Tibial artery (tissue), 4 donors: Measurements from ENCODE around the gene MUC20.
"Not testable (repeated sequence)": the region's sequence is repeated elsewhere in the genome, so short reads cannot be mapped to it uniquely, and the experiment has no call there.

Source experiments
- DNase-seq, 2 donors: peaks; one replicate each; pipeline ENCODE4 v3.0.0-alpha.2; 2019
- H3K27ac ChIP-seq, 2 donors: fragments of 200-600 bp; sonication (generic) in 1 of 2; 1 replicate in 1 of 2; 2 replicates in 1 of 2; pipeline ENCODE4 v1.5.1; 2018 to 2019; ENCODE audit warnings: mild to moderate bottlenecking in 1 of 2
- H3K27me3 ChIP-seq, 2 donors: fragments of 200-600 bp; sonication (generic) in 1 of 2; one replicate each; pipeline versions ENCODE4 v1.5.1 to v1.6.0; 2016 to 2019
- H3K36me3 ChIP-seq, 3 donors: fragments of 200-600 bp; sonication (generic) in 2 of 3; one replicate each; pipeline ENCODE4 v1.5.1; 2016 to 2019; ENCODE audit warnings: mild to moderate bottlenecking in 2 of 3
- H3K4me1 ChIP-seq, 4 donors: fragments of 200-600 bp; sonication (generic) in 2 of 4; 1 replicate in 3 of 4; 2 replicates in 1 of 4; pipeline ENCODE4 v1.5.1; 2016 to 2019
- H3K4me3 ChIP-seq, 2 donors: fragments of 200-600 bp; sonication (generic) in 1 of 2; 1 replicate in 1 of 2; 2 replicates in 1 of 2; pipeline ENCODE4 v1.5.1; 2018 to 2019; ENCODE audit warnings: mild to moderate bottlenecking in 2 of 2
- H3K9me3 ChIP-seq, 3 donors: fragments of 200-600 bp; sonication (generic) in 1 of 3; one replicate each; pipeline ENCODE4 v1.5.1; 2016 to 2019
- intact Hi-C: fragments of 100-400 bp; cut with DNase I; formaldehyde crosslinking; loops from one replicate; pipeline ENCODE4 v1.15.0; 2023; ENCODE audit warnings: low total_unique reads
- TF ChIP-seq, protein P1 (sequence below), 2 experiments: fragments of 200-600 bp in 1 of 2; fragments of 450-650 bp in 1 of 2; IDR thresholded peaks; one replicate each; pipeline ENCODE4 v1.5.1; 2017 to 2019; ENCODE audit warnings: antibody characterized with exemption in 2 of 2, mild to moderate bottlenecking in 1 of 2, moderate library complexity in 1 of 2

The MUC20 gene

DNA sequence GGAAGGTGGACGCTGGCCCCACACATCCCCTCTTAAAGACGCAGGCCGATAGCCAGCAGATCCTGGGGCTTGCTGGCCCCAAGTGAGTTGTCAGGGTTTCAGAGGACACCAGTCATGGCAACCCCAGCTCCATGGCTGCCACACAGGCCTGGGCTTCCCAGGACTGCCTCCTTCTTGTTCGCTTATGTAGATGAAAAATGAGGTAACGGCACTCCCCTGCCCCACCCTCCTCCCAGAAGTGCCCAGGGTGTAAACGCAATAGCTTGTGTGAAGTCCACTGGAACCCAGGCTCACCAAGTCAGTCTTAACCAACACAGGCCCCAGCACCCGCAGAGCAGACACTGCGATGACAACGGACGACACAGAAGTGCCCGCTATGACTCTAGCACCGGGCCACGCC is 3.6 kb downstream of the MUC20 start:
- H3K9me3 ChIP-seq, H3K27ac ChIP-seq, DNase-seq, H3K27me3 ChIP-seq, intact Hi-C loops, H3K4me3 ChIP-seq, H3K4me1 ChIP-seq, H3K36me3 ChIP-seq: not testable (repeated sequence)

DNA sequence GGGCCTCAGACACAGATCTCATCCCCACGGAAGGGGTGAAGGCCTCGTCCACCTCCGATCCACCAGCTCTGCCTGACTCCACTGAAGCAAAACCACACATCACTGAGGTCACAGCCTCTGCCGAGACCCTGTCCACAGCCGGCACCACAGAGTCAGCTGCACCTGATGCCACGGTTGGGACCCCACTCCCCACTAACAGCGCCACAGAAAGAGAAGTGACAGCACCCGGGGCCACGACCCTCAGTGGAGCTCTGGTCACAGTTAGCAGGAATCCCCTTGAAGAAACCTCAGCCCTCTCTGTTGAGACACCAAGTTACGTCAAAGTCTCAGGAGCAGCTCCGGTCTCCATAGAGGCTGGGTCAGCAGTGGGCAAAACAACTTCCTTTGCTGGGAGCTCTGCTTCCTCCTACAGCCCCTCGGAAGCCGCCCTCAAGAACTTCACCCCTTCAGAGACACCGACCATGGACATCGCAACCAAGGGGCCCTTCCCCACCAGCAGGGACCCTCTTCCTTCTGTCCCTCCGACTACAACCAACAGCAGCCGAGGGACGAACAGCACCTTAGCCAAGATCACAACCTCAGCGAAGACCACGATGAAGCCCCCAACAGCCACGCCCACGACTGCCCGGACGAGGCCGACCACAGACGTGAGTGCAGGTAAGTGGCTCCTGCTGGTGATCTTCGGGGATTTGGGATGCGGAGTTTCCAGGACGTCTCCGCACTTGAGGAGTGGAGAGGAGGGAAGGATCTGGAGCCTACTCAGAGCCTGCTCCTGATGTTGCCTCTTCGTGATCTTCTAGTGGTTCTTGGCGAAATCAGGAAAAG is 5.3 kb downstream of the MUC20 start:
- intact Hi-C loops, H3K27me3 ChIP-seq, H3K9me3 ChIP-seq, DNase-seq, H3K4me1 ChIP-seq, H3K27ac ChIP-seq, H3K4me3 ChIP-seq: not testable (repeated sequence)
- peaks cover 0 to 21% (median 17%) of the 10 kb centered on the region in 3 donors for H3K36me3 ChIP-seq

DNA sequence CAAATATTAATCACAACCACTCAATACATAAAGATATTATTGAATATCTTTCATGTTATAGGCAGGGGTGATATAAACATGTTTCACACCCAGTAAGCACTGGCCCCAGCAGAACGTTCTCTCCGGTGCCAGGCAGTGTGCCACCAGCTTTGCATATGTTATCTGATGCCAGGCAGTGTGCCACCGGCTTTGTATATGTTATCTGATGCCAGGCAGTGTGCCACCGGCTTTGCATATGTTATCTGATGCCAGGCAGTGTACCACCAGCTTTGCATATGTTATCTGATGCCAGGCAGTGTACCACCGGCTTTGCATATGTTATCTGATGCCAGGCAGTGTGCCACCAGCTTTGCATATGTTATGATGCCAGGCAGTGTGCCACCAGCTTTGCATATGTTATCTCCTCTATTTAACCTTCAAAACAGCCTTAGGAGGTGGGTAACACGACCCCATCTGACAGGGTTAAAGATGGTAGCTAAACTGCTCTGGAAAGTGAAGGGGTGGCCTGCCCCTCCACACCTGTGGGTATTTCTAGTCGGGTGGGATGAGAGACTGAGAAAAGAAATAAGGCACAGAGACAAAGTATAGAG is 6.9 kb downstream of the MUC20 start:
- no peak overlapping the region for H3K27ac ChIP-seq
- H3K36me3 ChIP-seq: peaks cover 0 to 37% (median 29%) of the 10 kb centered on the region in 3 donors
- intact Hi-C loops: no loop called here

DNA sequence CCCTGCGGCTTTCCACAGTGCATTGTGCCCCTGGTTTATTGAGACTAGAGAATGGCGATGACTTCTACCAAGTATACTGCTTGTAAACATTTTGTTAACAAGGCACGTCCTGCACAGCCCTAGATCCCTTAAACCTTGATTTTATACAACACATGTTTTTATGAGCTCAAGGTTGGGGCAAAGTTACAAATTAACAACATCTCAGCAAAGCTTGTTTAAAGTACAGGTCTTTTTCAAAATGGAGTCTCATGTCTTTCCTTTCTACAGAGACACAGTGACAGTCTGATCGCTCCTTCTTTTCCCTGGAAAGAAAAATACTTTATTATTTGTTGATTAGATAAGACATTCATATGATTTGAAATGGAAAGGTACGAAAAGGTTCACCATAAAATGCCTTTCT is 8.0 kb downstream of the MUC20 start:
- H3K4me3 ChIP-seq, H3K4me1 ChIP-seq, intact Hi-C loops, H3K27ac ChIP-seq, DNase-seq, H3K9me3 ChIP-seq, H3K27me3 ChIP-seq: not testable (repeated sequence)
- H3K36me3 ChIP-seq: peaks cover 0 to 48% (median 39%) of the 10 kb centered on the region in 3 donors

More for the DNA sequence above, 6.9 kb downstream of the MUC20 start:
- H3K9me3 ChIP-seq: no peaks in the 10 kb centered on the region
- no peaks in the 10 kb centered on the region for H3K4me1 ChIP-seq
- no peak overlapping the region for H3K4me3 ChIP-seq
- TF ChIP-seq, protein P1, sequence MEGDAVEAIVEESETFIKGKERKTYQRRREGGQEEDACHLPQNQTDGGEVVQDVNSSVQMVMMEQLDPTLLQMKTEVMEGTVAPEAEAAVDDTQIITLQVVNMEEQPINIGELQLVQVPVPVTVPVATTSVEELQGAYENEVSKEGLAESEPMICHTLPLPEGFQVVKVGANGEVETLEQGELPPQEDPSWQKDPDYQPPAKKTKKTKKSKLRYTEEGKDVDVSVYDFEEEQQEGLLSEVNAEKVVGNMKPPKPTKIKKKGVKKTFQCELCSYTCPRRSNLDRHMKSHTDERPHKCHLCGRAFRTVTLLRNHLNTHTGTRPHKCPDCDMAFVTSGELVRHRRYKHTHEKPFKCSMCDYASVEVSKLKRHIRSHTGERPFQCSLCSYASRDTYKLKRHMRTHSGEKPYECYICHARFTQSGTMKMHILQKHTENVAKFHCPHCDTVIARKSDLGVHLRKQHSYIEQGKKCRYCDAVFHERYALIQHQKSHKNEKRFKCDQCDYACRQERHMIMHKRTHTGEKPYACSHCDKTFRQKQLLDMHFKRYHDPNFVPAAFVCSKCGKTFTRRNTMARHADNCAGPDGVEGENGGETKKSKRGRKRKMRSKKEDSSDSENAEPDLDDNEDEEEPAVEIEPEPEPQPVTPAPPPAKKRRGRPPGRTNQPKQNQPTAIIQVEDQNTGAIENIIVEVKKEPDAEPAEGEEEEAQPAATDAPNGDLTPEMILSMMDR (IDR thresholded peaks at IDR 0.05): no peak
- no peak for DNase-seq
- H3K27me3 ChIP-seq: peaks cover 0 to 7% of the 10 kb centered on the region in 2 donors

DNA sequence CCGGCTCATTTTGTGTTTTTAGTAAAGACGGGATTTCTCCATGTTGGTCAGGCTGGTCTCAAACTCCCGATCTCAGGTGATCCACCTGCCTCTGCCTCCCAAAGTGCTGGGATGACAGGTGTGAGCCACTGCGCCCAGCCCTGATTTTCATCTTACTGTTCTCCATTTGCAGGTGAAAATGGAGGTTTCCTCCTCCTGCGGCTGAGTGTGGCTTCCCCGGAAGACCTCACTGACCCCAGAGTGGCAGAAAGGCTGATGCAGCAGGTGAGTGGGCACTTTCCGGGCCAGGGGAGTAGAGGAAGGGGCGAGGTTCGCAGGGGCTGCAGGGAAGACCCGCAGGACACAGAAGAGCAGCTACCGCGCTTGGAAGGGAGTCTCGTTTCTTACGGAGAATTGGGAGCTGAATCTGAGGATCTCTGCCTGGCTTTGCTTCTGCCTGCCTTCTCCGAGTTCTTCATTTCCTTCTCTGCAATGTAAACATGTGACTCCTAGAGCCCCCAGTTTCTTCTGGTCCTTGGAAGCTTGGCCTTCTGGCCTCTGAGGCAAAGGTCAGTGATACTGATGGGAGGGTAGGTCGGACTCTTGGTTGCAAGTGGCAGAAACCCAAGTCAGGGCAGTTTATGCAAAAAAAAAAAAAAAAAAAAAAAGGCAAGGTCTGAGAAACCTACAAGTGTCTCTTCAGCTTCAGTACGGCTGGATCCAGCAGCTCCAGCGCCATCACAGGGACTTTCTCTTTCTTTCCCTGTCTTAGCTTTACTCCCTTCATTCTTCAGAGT is 8.9 kb downstream of the MUC20 start:
- Histone ChIP-seq H3K27ac (no peak overlapping the region), H3K27me3 (peaks cover 0 to 7% of the 10 kb centered on the region in 2 donors), H3K4me1 (no peaks in the 10 kb centered on the region), H3K36me3 (peaks cover 0 to 54% (median 47%) of the 10 kb centered on the region in 3 donors), H3K9me3 (no peaks in the 10 kb centered on the region), H3K4me3 (no peak overlapping the region)
- intact Hi-C loops: no loop called here
- TF ChIP-seq, protein P1 (IDR thresholded peaks at IDR 0.05): no peak
- DNase-seq: no peak

DNA sequence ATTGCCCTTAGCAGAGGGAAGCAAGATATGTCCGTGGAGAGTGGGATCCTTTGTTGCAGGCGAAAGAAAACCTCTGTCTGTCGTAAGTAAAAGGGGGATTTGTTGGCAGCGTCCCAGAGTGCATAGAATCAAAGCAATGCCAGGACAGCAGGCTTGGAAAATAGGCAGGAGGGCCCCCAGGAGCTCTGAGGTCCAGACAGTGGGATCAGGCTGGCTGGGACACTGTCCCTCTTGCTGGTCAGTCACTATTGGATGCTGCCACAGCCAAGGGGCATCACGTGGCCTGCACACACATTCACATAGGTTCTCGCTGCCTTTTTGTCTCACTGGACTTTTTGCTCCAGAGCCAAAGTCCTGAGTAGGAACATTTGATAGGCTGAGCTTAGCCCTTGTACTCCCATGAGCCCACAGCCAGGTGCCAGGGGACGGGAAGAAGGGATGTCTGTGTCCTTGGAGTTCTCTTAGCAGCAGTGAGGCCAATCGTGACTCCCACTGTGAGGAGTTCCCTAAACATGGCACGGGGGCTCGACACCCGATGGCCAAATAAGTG is 10.7 kb downstream of the MUC20 start:
- Histone ChIP-seq H3K36me3 (peaks cover 0 to 69% (median 61%) of the 10 kb centered on the region in 3 donors), H3K4me3 (no peak overlapping the region), H3K27me3 (peaks cover 0 to 7% of the 10 kb centered on the region in 2 donors), H3K27ac (no peak overlapping the region), H3K4me1 (no peaks in the 10 kb centered on the region), H3K9me3 (no peaks in the 10 kb centered on the region)
- no peak for DNase-seq
- intact Hi-C loops: no loop called here
- TF ChIP-seq, protein P1 (IDR thresholded peaks at IDR 0.05): no peak
